ENCODE results near the gene ANKRD65. TPM values are rescaled to one million over a fixed set of nuclear protein-coding genes. Genes with fewer than 3 reads are reported as not detected.

ANKRD65 gene
- total and polyA plus RNA-seq, 2 experiments from 2014 or later = 0.32 to 0.60 TPM

GRCh38 chr1:1402072-1402900 lies 18.8 kb downstream of the ANKRD65 start:
- TF ChIP-seq CTCF (IDR thresholded peaks at IDR 0.05; ENCODE audit: low read depth, low read length) = peak; percentile 74
- no peak overlapping the region for H3K27ac ChIP-seq
- DNase-seq (ENCODE audit: low read depth in 1 of 2, low spot score in 1 of 2) = peak; percentile 58 to 71
- H3K4me1 ChIP-seq (ENCODE audit: low read depth) = peaks cover 11% of the 10 kb centered on the region
- H3K9me3 ChIP-seq (ENCODE audit: low read depth) = no peaks in the 10 kb centered on the region
- H3K27me3 ChIP-seq = no peaks in the 10 kb centered on the region
- peaks cover 35% of the 10 kb centered on the region for H3K36me3 ChIP-seq
- no peak overlapping the region for H3K4me3 ChIP-seq

- Histone ChIP-seq H3K4me1 (ENCODE audit: low read depth) (peaks cover 11% of the 10 kb centered on the region), H3K36me3 (peaks cover 39% of the 10 kb centered on the region), H3K27me3 (no peaks in the 10 kb centered on the region), H3K27ac (peak overlapping the region; percentile 35), H3K4me3 (no peak overlapping the region), H3K9me3 (ENCODE audit: low read depth) (no peaks in the 10 kb centered on the region)
- no peak for TF ChIP-seq CTCF (IDR thresholded peaks at IDR 0.05; ENCODE audit: low read depth, low read length)
- no peak for DNase-seq (ENCODE audit: low read depth in 1 of 2, low spot score in 1 of 2)
These were observed 19.5 kb downstream of the ANKRD65 start for GRCh38 chr1:1401457-1402010.

GRCh38 chr1:1400576-1401456 lies 20.3 kb downstream of the ANKRD65 start:
- Histone ChIP-seq H3K36me3 (peaks cover 40% of the 10 kb centered on the region), H3K4me1 (ENCODE audit: low read depth) (peaks cover 7% of the 10 kb centered on the region), H3K4me3 (peak overlapping the region; percentile 91), H3K27ac (peak overlapping the region; percentile 66), H3K9me3 (ENCODE audit: low read depth) (no peaks in the 10 kb centered on the region), H3K27me3 (no peaks in the 10 kb centered on the region)
- no peak for TF ChIP-seq CTCF (IDR thresholded peaks at IDR 0.05; ENCODE audit: low read depth, low read length)
- no peak for DNase-seq (ENCODE audit: low read depth in 1 of 2, low spot score in 1 of 2)

- H3K9me3 ChIP-seq (ENCODE audit: low read depth) = no peaks in the 10 kb centered on the region
- peaks cover 41% of the 10 kb centered on the region for H3K36me3 ChIP-seq
- peak overlapping the region; percentile 91 for H3K4me3 ChIP-seq
- peaks cover 7% of the 10 kb centered on the region for H3K4me1 ChIP-seq (ENCODE audit: low read depth)
- H3K27ac ChIP-seq = peak overlapping the region; percentile 66
- no peaks in the 10 kb centered on the region for H3K27me3 ChIP-seq
- TF ChIP-seq CTCF (IDR thresholded peaks at IDR 0.05; ENCODE audit: low read depth, low read length) = no peak
- peak in 1 of 2 donors; percentile 46 for DNase-seq (ENCODE audit: low read depth in 1 of 2, low spot score in 1 of 2)
These were observed 21.1 kb downstream of the ANKRD65 start for GRCh38 chr1:1399872-1400575.
